HepG2 (cell line): ENCODE data around the gene TTYH2. TPM values are rescaled to one million over a fixed set of nuclear protein-coding genes. Genes with fewer than 3 reads are reported as not detected.
A peak's percentile ranks its signal among the peaks of the same experiment; 100 is the strongest.
"Not testable (repeated sequence)": the region's sequence is repeated elsewhere in the genome, so short reads cannot be mapped to it uniquely, and the experiment has no call there.

Experiments
- ATAC-seq: fragments of 200-7000 bp; cut with Tn5 transposase; 3 replicates; pipeline ENCODE4 v1.9.1; 2020; ENCODE audit warnings: mild to moderate bottlenecking, moderate library complexity
- BruUV-seq: library from RNA; stranded (reverse); fragments of 400-500 nt; replicated peaks from 2 replicates; lab custom pipeline; 2021; lab: Mats Ljungman, UMichigan
- CTCF ChIA-PET: fragments of 300-600 bp; formaldehyde crosslinking; extraction: SDS; loops from one replicate; lab custom pipeline; 2021; ENCODE audit warnings: low total read pairs, inconsistent platforms, low intra/inter-chr PET ratio; lab: Yijun Ruan, JAX
- POLR2A ChIA-PET: fragments of 350-600 bp; sonication (Branson Sonifier 250); formaldehyde crosslinking; loops from one replicate; lab custom pipeline; 2020; ENCODE audit warnings: antibody characterized with exemption, inconsistent platforms; lab: Yijun Ruan, JAX
- DNase-seq: peaks from one replicate; pipeline ENCODE4 v3.0.0-alpha.2; 2015; ENCODE audit warnings: low spot score
- FAIRE-seq: peaks from 3 replicates; lab custom pipeline; 2011; peaks lifted over from hg19 to GRCh38; lab: Jason Lieb, UNC
- H2AFZ ChIP-seq: one replicate; pipeline ENCODE4 v1.6.1; 2011; ENCODE audit warnings: low read length, inconsistent platforms
- H3K27ac ChIP-seq: fragments of 300-600 bp; 3 replicates; pipeline ENCODE4 v1.8.0; 2011; ENCODE audit warnings: mixed run types, mild to moderate bottlenecking, mixed read lengths, low read length, inconsistent platforms; ENCODE audit not compliant: insufficient read depth; ENCODE audit errors: extremely low read length
- H3K27me3 ChIP-seq, 2 experiments: fragments of 200-600 bp in 1 of 2; 2 replicates in 1 of 2; 3 replicates in 1 of 2; pipeline versions ENCODE4 v1.6.0 to v1.8.0; 2011; ENCODE audit warnings: low read length in 2 of 2, mild to moderate bottlenecking in 2 of 2, moderate library complexity in 2 of 2, inconsistent platforms in 1 of 2; ENCODE audit not compliant: insufficient read depth in 2 of 2, control insufficient read depth in 1 of 2
- H3K36me3 ChIP-seq, 2 experiments: fragments of 200-600 bp in 1 of 2; replicated peaks in 1 of 2; 2 replicates in 1 of 2; 3 replicates in 1 of 2; pipeline versions ENCODE4 v1.5.1 to v1.8.0; 2011; ENCODE audit warnings: low read length in 2 of 2, inconsistent platforms in 1 of 2; ENCODE audit not compliant: insufficient read depth in 2 of 2, control insufficient read depth in 1 of 2
- H3K4me1 ChIP-seq: 2 replicates; pipeline ENCODE4 v1.5.1; 2012; ENCODE audit warnings: low read length, inconsistent platforms; ENCODE audit not compliant: insufficient read depth
- H3K4me2 ChIP-seq: 2 replicates; pipeline ENCODE4 v1.6.0; 2011; ENCODE audit warnings: low read depth, low read length, inconsistent platforms
- H3K4me3 ChIP-seq, 3 experiments: fragments of 200-600 bp in 1 of 3; sonication (generic), shearing (Covaris generic) in 1 of 3; replicated peaks in 1 of 3; 2 replicates each; pipeline ENCODE4 v1.5.1; 2011 to 2016; ENCODE audit warnings: low read length in 3 of 3, inconsistent platforms in 2 of 3, low read depth in 2 of 3, mild to moderate bottlenecking in 2 of 3, control low read depth in 1 of 3, mixed read lengths in 1 of 3; ENCODE audit not compliant: insufficient read depth in 1 of 3
- H3K79me2 ChIP-seq: one replicate; pipeline ENCODE4 v1.6.1; 2011; ENCODE audit warnings: low read length, inconsistent platforms; ENCODE audit not compliant: insufficient read depth
- H3K9ac ChIP-seq: 2 replicates; pipeline ENCODE4 v1.6.0; 2011; ENCODE audit warnings: mild to moderate bottlenecking, low read depth, low read length, inconsistent platforms; ENCODE audit not compliant: insufficient read depth
- H3K9me3 ChIP-seq: 2 replicates; pipeline ENCODE4 v1.5.1; 2012; ENCODE audit warnings: mild to moderate bottlenecking, low read length
- H4K20me1 ChIP-seq: 2 replicates; pipeline ENCODE4 v1.6.0; 2011; ENCODE audit warnings: inconsistent platforms, mild to moderate bottlenecking, low read length, moderate library complexity; ENCODE audit not compliant: insufficient read depth
- MAFF ChIP-seq: IDR thresholded peaks from 2 replicates; pipeline ENCODE4 v1.6.1; 2011; ENCODE audit warnings: low read depth, low read length, improper control_type of control experiment
- MAFK ChIP-seq, 2 experiments: IDR thresholded peaks in 1 of 2; conservative IDR thresholded peaks in 1 of 2; 2 replicates each; pipeline ENCODE4 v1.6.1; 2011; ENCODE audit warnings: improper control_type of control experiment in 2 of 2, low read length in 2 of 2
- ZC3H4 ChIP-seq: sonication (generic); formaldehyde crosslinking; IDR thresholded peaks from 2 replicates; pipeline ENCODE4 v1.4.0; 2020; ENCODE audit warnings: missing genetic modification reagents, borderline replicate concordance
- ZNF205 ChIP-seq: IDR thresholded peaks from 2 replicates; pipeline ENCODE4 v1.6.1; 2018; ENCODE audit warnings: missing biosample characterization, missing genetic modification reagents
- WGBS: methylation state at CpG from one replicate; pipeline ENCODE4 v1.1.6; 2017; ENCODE audit warnings: low lambda C conversion rate; 5-methylcytosine and 5-hydroxymethylcytosine counted together
- in situ Hi-C: cut with HindIII; loops from 2 replicates; pipeline ENCODE4 v1.10.0; 2017; ENCODE audit warnings: low pct_unique_long_range_greater_than_20kb; ENCODE audit not compliant: extremely low pct_ligation_motif_present
- intact Hi-C: fragments of 100-400 bp; cut with micrococcal nuclease; formaldehyde crosslinking; loops from one replicate; pipeline ENCODE4 v1.10.0; 2022; ENCODE audit not compliant: unreplicated experiment
- polyA plus RNA-seq, 8 experiments: library from polyadenylated mRNA; depleted of rRNA in 3 of 8; stranded (reverse) in 7 of 8; unstranded in 1 of 8; fragments of >200 nt; fragmentation: Illumina TruSeq in 4 of 8; extraction: Trizol in 4 of 8; gene quantifications; 2 replicates each; pipeline versions ENCODE4 v1.2.1 to v1.2.3, GENCODE V29; 2011 to 2016; ENCODE audit warnings: low read depth in 4 of 8, missing spikeins in 1 of 8, mixed read lengths in 1 of 8; ENCODE audit not compliant: insufficient read depth in 1 of 8
- total RNA-seq, 5 experiments: library from RNA; depleted of rRNA; stranded (reverse); fragments of >200 nt; fragmentation: Illumina TruSeq; extraction: Trizol; gene quantifications; 2 replicates each; pipeline ENCODE4 v1.2.3, GENCODE V29; 2016; ENCODE audit warnings: low read depth in 1 of 5

Gene TTYH2
- total and polyA plus RNA-seq, 2 of the 13 experiments (the other 11 are each of a cell fraction or from before 2014, with no cell fraction given) = 0.77 to 0.96 TPM

DNA sequence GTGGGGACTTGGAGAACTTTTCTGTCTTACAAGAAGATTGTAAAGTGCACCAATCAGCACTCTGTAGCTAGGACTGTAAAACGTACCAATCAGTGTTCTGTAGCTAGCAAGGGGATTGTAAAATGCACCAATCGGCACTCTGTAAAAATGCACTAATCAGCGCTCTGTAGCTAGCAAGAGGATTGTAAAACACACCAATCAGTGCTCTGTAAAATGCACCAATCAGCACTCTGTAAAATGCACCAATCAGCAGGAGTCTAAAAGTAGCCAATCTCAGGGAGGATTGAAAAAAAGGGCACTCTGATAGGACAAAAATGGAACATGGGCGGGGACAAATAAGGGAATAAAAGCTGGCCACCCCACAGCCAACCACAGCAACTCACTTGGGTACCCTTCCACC lies 53.7 kb downstream of the TTYH2 start:
- H3K36me3 ChIP-seq, CTCF ChIA-PET, DNase-seq, FAIRE-seq, ATAC-seq, H3K4me1 ChIP-seq, BruUV-seq, POLR2A ChIA-PET, H3K4me3 ChIP-seq, H4K20me1 ChIP-seq, H3K27ac ChIP-seq, H3K4me2 ChIP-seq, H3K9ac ChIP-seq, in situ Hi-C loops, H3K79me2 ChIP-seq, intact Hi-C loops, H2AFZ ChIP-seq, H3K9me3 ChIP-seq: not testable (repeated sequence)
- H3K27me3 ChIP-seq = peaks cover 0 to 33% of the 10 kb centered on the region in 2 experiments; a peak in 4 of 5 replicates
- whole genome bisulfite sequencing = 47% methylated on average over 4 of the region's 4 CpGs
- TF ChIP-seq MAFF (0 out of 2 replicates have a peak, but pooled peaks have one; percentile 19), MAFK (conservative IDR thresholded peaks at IDR 0.05 in 1 of 2, IDR thresholded peaks at IDR 0.05 in 1 of 2; ENCODE audit: low read length in 2 of 2) (peak in 1 of 2 experiments; percentile 49; a peak in 2 of 4 replicates)

DNA sequence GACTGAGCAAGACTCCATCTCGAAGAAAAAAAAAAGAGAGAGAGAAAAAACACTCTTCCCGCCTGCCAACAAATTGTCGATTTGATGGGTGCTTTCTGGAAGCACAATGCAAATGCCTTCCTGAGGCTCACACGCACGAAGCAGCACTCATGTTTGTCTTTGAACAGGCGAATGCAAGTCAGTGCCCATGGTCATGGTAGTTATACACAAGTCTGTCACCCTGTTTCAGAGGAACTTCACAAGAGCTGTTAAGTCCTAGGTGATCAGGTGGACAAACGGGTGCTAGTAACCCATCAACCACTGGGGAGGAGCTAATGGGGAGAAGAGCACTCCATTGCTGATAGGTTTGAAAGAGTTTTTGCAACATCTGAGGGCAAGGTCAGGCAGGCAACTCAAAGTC lies 54.2 kb downstream of the TTYH2 start:
- no peak overlapping the region for H2AFZ ChIP-seq
- POLR2A ChIA-PET = no interaction called here
- no peak overlapping the region for H3K27ac ChIP-seq
- H3K79me2 ChIP-seq = no peaks in the 10 kb centered on the region
- no peak for DNase-seq
- no TSS peak for BruUV-seq
- no peaks in the 10 kb centered on the region; a peak in 1 of 5 replicates for H3K36me3 ChIP-seq
- no peaks in the 10 kb centered on the region for H3K4me1 ChIP-seq
- ATAC-seq = peak; percentile 37
- WGBS = 31% methylated on average over 7 of the region's 7 CpGs
- intact Hi-C loops (no loop called here), in situ Hi-C loops (no loop called here)
- TF ChIP-seq ZC3H4 (CRISPR knock-in tag) (no peak), ZNF205 (CRISPR knock-in tag) (peak; percentile 62; the same call in 1 of the 2 replicates)
- CTCF ChIA-PET = no interaction called here
- no peaks in the 10 kb centered on the region for H4K20me1 ChIP-seq
- no peak for FAIRE-seq
- H3K9ac ChIP-seq = no peak overlapping the region
- H3K4me2 ChIP-seq = no peak overlapping the region
- no peak overlapping the region for H3K4me3 ChIP-seq
- peaks cover 0 to 38% of the 10 kb centered on the region in 2 experiments; a peak in 4 of 5 replicates for H3K27me3 ChIP-seq
- H3K9me3 ChIP-seq = no peaks in the 10 kb centered on the region
